ENCODE measurements around the gene GRK2. TPM values are rescaled to one million over a fixed set of nuclear protein-coding genes. Genes with fewer than 3 reads are reported as not detected.
A peak's percentile ranks its signal among the peaks of the same experiment; 100 is the strongest.

The GRK2 gene
- total RNA-seq, 2 experiments from 2014 or later: 280 to 397 TPM

- ChIA-PET CTCF (ENCODE audit: unreplicated experiment) (interaction anchor here (0.7 kb wide), 1 partner anchor 28 kb away, joined by 3 read pairs; no protein-coding TSS in a partner anchor), POLR2A (no interaction called here)
- Histone ChIP-seq H3K9me3 (ENCODE audit: low read length) (peaks cover 28% of the 10 kb centered on the region), H2AFZ (ENCODE audit: low read length) (no peak overlapping the region), H3K4me1 (ENCODE audit: insufficient read depth, low read length, poor library complexity, severe bottlenecking) (peaks cover 29% of the 10 kb centered on the region), H3K4me3 (ENCODE audit: low read depth, low read length, poor library complexity, severe bottlenecking) (no peak overlapping the region), H3K4me2 (ENCODE audit: low read length) (peak overlapping the region; percentile 10; the same call in 1 of the 2 replicates), H3K36me3 (ENCODE audit: insufficient read depth, low read length) (peaks cover 82% of the 10 kb centered on the region), H3K27ac (ENCODE audit: low read depth, low read length, poor library complexity, severe bottlenecking) (no peak overlapping the region), H3K9me2 (ENCODE audit: insufficient read depth, low read length) (no peaks in the 10 kb centered on the region), H3K79me2 (ENCODE audit: insufficient read depth, low read depth, low read length) (peaks cover 18% of the 10 kb centered on the region; the same call in 1 of the 2 replicates), H4K20me1 (ENCODE audit: insufficient read depth, low read length) (no peaks in the 10 kb centered on the region)
- TF ChIP-seq EZH2phosphoT487 (IDR thresholded peaks at IDR 0.05; ENCODE audit: borderline replicate concordance, low read depth, low read length) (no peak), CTCF (conservative IDR thresholded peaks at IDR 0.05; ENCODE audit: low read length) (no peak)
- no peak for DNase-seq (ENCODE audit: low spot score)
- BruUV-seq (replicated peaks): no TSS peak
- intact Hi-C loops (cut with micrococcal nuclease; ENCODE audit: unreplicated experiment): no loop called here
Observed at GRCh38 chr11:67292671-67293070, 26.4 kb downstream of the GRK2 start.

- Histone ChIP-seq H3K4me2 (ENCODE audit: low read length) (peak overlapping the region; percentile 10; the same call in 1 of the 2 replicates), H3K36me3 (ENCODE audit: insufficient read depth, low read length) (peaks cover 84% of the 10 kb centered on the region), H4K20me1 (ENCODE audit: insufficient read depth, low read length) (no peaks in the 10 kb centered on the region), H3K79me2 (ENCODE audit: insufficient read depth, low read depth, low read length) (peaks cover 18% of the 10 kb centered on the region; the same call in 1 of the 2 replicates), H3K9me2 (ENCODE audit: insufficient read depth, low read length) (no peaks in the 10 kb centered on the region), H3K4me3 (ENCODE audit: low read depth, low read length, poor library complexity, severe bottlenecking) (no peak overlapping the region), H3K9me3 (ENCODE audit: low read length) (peaks cover 28% of the 10 kb centered on the region), H3K4me1 (ENCODE audit: insufficient read depth, low read length, poor library complexity, severe bottlenecking) (peaks cover 25% of the 10 kb centered on the region), H2AFZ (ENCODE audit: low read length) (no peak overlapping the region), H3K27ac (ENCODE audit: low read depth, low read length, poor library complexity, severe bottlenecking) (no peak overlapping the region)
- ChIA-PET CTCF (ENCODE audit: unreplicated experiment) (interaction anchor here (0.6 to 0.7 kb wide), 2 partner anchors 12 to 28 kb away, joined by 3 to 4 read pairs; no protein-coding TSS in a partner anchor), POLR2A (interaction anchor here (1.0 to 1.3 kb wide), 2 partner anchors 17 to 26 kb away, joined by 3 to 5 read pairs; no protein-coding TSS in a partner anchor)
- intact Hi-C loops (cut with micrococcal nuclease; ENCODE audit: unreplicated experiment): no loop called here
- TF ChIP-seq EZH2phosphoT487 (IDR thresholded peaks at IDR 0.05; ENCODE audit: borderline replicate concordance, low read depth, low read length): no peak
- no TSS peak for BruUV-seq (replicated peaks)
- no peak for DNase-seq (ENCODE audit: low spot score)
Observed at GRCh38 chr11:67293090-67293489, 26.8 kb downstream of the GRK2 start.

- Histone ChIP-seq H3K9me2 (ENCODE audit: insufficient read depth, low read length) (no peaks in the 10 kb centered on the region), H3K79me2 (ENCODE audit: insufficient read depth, low read depth, low read length) (peaks cover 4% of the 10 kb centered on the region; the same call in 1 of the 2 replicates), H3K27ac (ENCODE audit: low read depth, low read length, poor library complexity, severe bottlenecking) (no peak overlapping the region), H2AFZ (ENCODE audit: low read length) (no peak overlapping the region), H3K4me1 (ENCODE audit: insufficient read depth, low read length, poor library complexity, severe bottlenecking) (peaks cover 11% of the 10 kb centered on the region), H3K9me3 (ENCODE audit: low read length) (peaks cover 28% of the 10 kb centered on the region), H3K36me3 (ENCODE audit: insufficient read depth, low read length) (peaks cover 98% of the 10 kb centered on the region), H3K4me3 (ENCODE audit: low read depth, low read length, poor library complexity, severe bottlenecking) (no peak overlapping the region), H3K4me2 (ENCODE audit: low read length) (no peak overlapping the region), H4K20me1 (ENCODE audit: insufficient read depth, low read length) (no peaks in the 10 kb centered on the region)
- TSS peak; percentile 13 for BruUV-seq (replicated peaks)
- TF ChIP-seq EZH2phosphoT487 (IDR thresholded peaks at IDR 0.05; ENCODE audit: borderline replicate concordance, low read depth, low read length) (no peak), CTCF (conservative IDR thresholded peaks at IDR 0.05; ENCODE audit: low read length) (no peak)
- intact Hi-C loops (cut with micrococcal nuclease; ENCODE audit: unreplicated experiment): no loop called here
- POLR2A ChIA-PET: no interaction called here
- peak; percentile 55 for DNase-seq (ENCODE audit: low spot score)
- CTCF ChIA-PET (ENCODE audit: unreplicated experiment): no interaction called here
Observed at GRCh38 chr11:67295846-67296245, 29.6 kb downstream of the GRK2 start.
